Panc1 (cell line): ENCODE data around the gene C22orf23. TPM values are rescaled to one million over a fixed set of nuclear protein-coding genes. Genes with fewer than 3 reads are reported as not detected.

Experiments
- ATAC-seq: fragments of 200-7000 bp; cut with Tn5 transposase; 2 replicates; pipeline ENCODE4 v1.9.1; 2020; ENCODE audit warnings: mild to moderate bottlenecking, moderate library complexity
- BruUV-seq: library from RNA; stranded (reverse); fragments of 400-500 nt; replicated peaks from 2 replicates; lab custom pipeline; 2021; lab: Mats Ljungman, UMichigan
- CTCF ChIA-PET: fragments of 300-600 bp; sonication (Branson Sonifier 250); formaldehyde crosslinking; loops from one replicate; lab custom pipeline; 2022; ENCODE audit warnings: antibody characterized with exemption; lab: Charles Lee
- POLR2A ChIA-PET: fragments of 300-600 bp; sonication (Branson Sonifier 250); formaldehyde crosslinking; loops from one replicate; lab custom pipeline; 2022; ENCODE audit warnings: antibody characterized with exemption; lab: Charles Lee
- DNase-seq: peaks from one replicate; pipeline ENCODE4 v3.0.0-alpha.2; 2010; ENCODE audit warnings: low read depth, low spot score
- H3K27ac ChIP-seq: 2 replicates; pipeline ENCODE4 v1.5.1; 2011; ENCODE audit warnings: mild to moderate bottlenecking, low read length, inconsistent platforms
- H3K27me3 ChIP-seq: fragments of 200-500 bp; sonication (Bioruptor generic); 2 replicates; pipeline ENCODE4 v1.6.0; 2014; ENCODE audit warnings: low read length, inconsistent platforms; ENCODE audit not compliant: control insufficient read depth, insufficient read depth
- H3K36me3 ChIP-seq: fragments of 200-500 bp; sonication (Bioruptor generic); 2 replicates; pipeline ENCODE4 v1.5.1; 2014; ENCODE audit warnings: inconsistent platforms, mild to moderate bottlenecking, low read length, moderate library complexity; ENCODE audit not compliant: control insufficient read depth, insufficient read depth
- H3K4me1 ChIP-seq: 2 replicates; pipeline ENCODE4 v1.5.1; 2011; ENCODE audit warnings: inconsistent platforms, mild to moderate bottlenecking, low read length, moderate library complexity; ENCODE audit not compliant: control insufficient read depth, insufficient read depth
- H3K4me3 ChIP-seq, 2 experiments: 2 replicates each; pipeline ENCODE4 v1.5.1; 2011 to 2012; ENCODE audit warnings: low read depth in 2 of 2, low read length in 2 of 2, mild to moderate bottlenecking in 2 of 2, inconsistent platforms in 1 of 2, moderate library complexity in 1 of 2
- H3K9me3 ChIP-seq: fragments of 200-500 bp; sonication (Bioruptor generic); 2 replicates; pipeline ENCODE4 v1.5.1; 2014; ENCODE audit warnings: low read depth, mild to moderate bottlenecking, inconsistent platforms, low read length, moderate library complexity; ENCODE audit not compliant: control insufficient read depth, insufficient read depth
- CTCF ChIP-seq: fragments of 450-650 bp; IDR thresholded peaks from 2 replicates; pipeline ENCODE4 v1.5.1; 2017; ENCODE audit warnings: mild to moderate bottlenecking
- POLR2AphosphoS5 ChIP-seq: IDR thresholded peaks from 2 replicates; pipeline ENCODE4 v1.6.1; 2012; ENCODE audit warnings: mild to moderate bottlenecking, low read depth, low read length, moderate library complexity
- REST ChIP-seq, 2 experiments: IDR thresholded peaks; 2 replicates each; pipeline ENCODE4 v1.6.1; 2011 to 2012; ENCODE audit warnings: low read depth in 2 of 2, control low read depth in 1 of 2, low read length in 1 of 2, mild to moderate bottlenecking in 1 of 2, moderate library complexity in 1 of 2; ENCODE audit not compliant: insufficient read depth in 1 of 2
- SIN3A ChIP-seq: IDR thresholded peaks from 2 replicates; pipeline ENCODE4 v1.6.1; 2012; ENCODE audit warnings: low read depth, mild to moderate bottlenecking, low read length, moderate library complexity, borderline replicate concordance; ENCODE audit not compliant: insufficient read depth
- TCF7L2 ChIP-seq: IDR thresholded peaks from 2 replicates; pipeline ENCODE4 v1.6.1; 2011; ENCODE audit warnings: mild to moderate bottlenecking, low read depth, low read length, inconsistent platforms
- in situ Hi-C: cut with HindIII; loops from 2 replicates; pipeline ENCODE4 v1.10.0; 2016; ENCODE audit warnings: low sequenced_read_pairs, low pct_unique_long_range_greater_than_20kb
- intact Hi-C: fragments of 100-400 bp; cut with micrococcal nuclease; formaldehyde crosslinking; loops from one replicate; pipeline ENCODE4 v1.10.0; 2022; ENCODE audit not compliant: unreplicated experiment
- total RNA-seq: library from RNA; stranded (reverse); gene quantifications from one replicate; pipeline ENCODE4 v1.2.1, GENCODE V29; 2021; ENCODE audit not compliant: unreplicated experiment

The C22orf23 gene
- total RNA-seq, 1 experiment from 2014 or later: 0.49 TPM

GRCh38 chr22:37916311-37916710, 37.1 kb downstream of the C22orf23 start:
- intact Hi-C loops: no loop called here
- Histone ChIP-seq H3K4me3 (no peak overlapping the region), H3K27ac (no peak overlapping the region), H3K27me3 (no peaks in the 10 kb centered on the region), H3K9me3 (no peaks in the 10 kb centered on the region), H3K4me1 (no peaks in the 10 kb centered on the region), H3K36me3 (no peaks in the 10 kb centered on the region)
- DNase-seq: no peak
- in situ Hi-C loops: no loop called here
- ChIA-PET POLR2A (no interaction called here), CTCF (no interaction called here)
- BruUV-seq: no TSS peak
- no peak for ATAC-seq
- TF ChIP-seq POLR2AphosphoS5 (no peak), TCF7L2 (no peak), REST (IDR thresholded peaks at IDR 0.05; ENCODE audit: insufficient read depth in 1 of 2, low read depth in 2 of 2, low read length in 1 of 2) (no peak), CTCF (no peak)

GRCh38 chr22:37913233-37913721, 40.1 kb downstream of the C22orf23 start:
- CTCF ChIA-PET: no interaction called here
- POLR2A ChIA-PET: no interaction called here
- no peak for DNase-seq
- Histone ChIP-seq H3K27me3 (no peaks in the 10 kb centered on the region), H3K4me3 (no peak overlapping the region), H3K27ac (no peak overlapping the region), H3K4me1 (no peaks in the 10 kb centered on the region), H3K9me3 (no peaks in the 10 kb centered on the region), H3K36me3 (no peaks in the 10 kb centered on the region)
- BruUV-seq: no TSS peak
- in situ Hi-C loops (no loop called here), intact Hi-C loops (no loop called here)
- ATAC-seq: no peak
- TF ChIP-seq SIN3A (no peak), POLR2AphosphoS5 (no peak), REST (IDR thresholded peaks at IDR 0.05; ENCODE audit: insufficient read depth in 1 of 2, low read depth in 2 of 2, low read length in 1 of 2) (no peak), TCF7L2 (no peak)
